Heart left ventricle (tissue), 16 donors: ENCODE measurements around the gene BRD3OS. TPM values are rescaled to one million over a fixed set of nuclear protein-coding genes. Genes with fewer than 3 reads are reported as not detected.
"Not testable (repeated sequence)": the region's sequence is repeated elsewhere in the genome, so short reads cannot be mapped to it uniquely, and the experiment has no call there.

Source experiments
- ATAC-seq, 4 donors: fragments of 200-7000 bp; cut with Tn5 transposase; one replicate each; pipeline ENCODE4 v1.9.1; 2020 to 2022; ENCODE audit warnings: moderate library complexity in 4 of 4, mild to moderate bottlenecking in 3 of 4, moderate number of reproducible peaks in 1 of 4
- DNase-seq, 5 donors: peaks; one replicate each; pipeline ENCODE4 v3.0.0-alpha.2; 2020
- H3K27ac ChIP-seq, 12 donors: fragments of 200-600 bp; sonication (generic) in 4 of 12; one replicate each; pipeline versions ENCODE4 v1.5.0 to v1.8.0; 2016 to 2022; ENCODE audit warnings: mild to moderate bottlenecking in 2 of 12
- H3K27me3 ChIP-seq, 9 donors: fragments of 200-600 bp; sonication (generic) in 2 of 9; one replicate each; pipeline versions ENCODE4 v1.5.1 to v1.8.0; 2016 to 2022; ENCODE audit warnings: mild to moderate bottlenecking in 3 of 9
- H3K36me3 ChIP-seq, 9 donors: fragments of 200-600 bp; sonication (generic) in 2 of 9; one replicate each; pipeline versions ENCODE4 v1.5.0 to v1.8.0; 2018 to 2022; ENCODE audit warnings: mild to moderate bottlenecking in 2 of 9
- H3K4me1 ChIP-seq, 12 donors: fragments of 200-600 bp; sonication (generic) in 4 of 12; one replicate each; pipeline versions ENCODE4 v1.5.0 to v1.8.0; 2016 to 2022; ENCODE audit warnings: mild to moderate bottlenecking in 3 of 12
- H3K4me3 ChIP-seq, 12 donors: fragments of 200-600 bp; sonication (generic) in 4 of 12; one replicate each; pipeline versions ENCODE4 v1.5.0 to v1.8.0; 2017 to 2022; ENCODE audit warnings: mild to moderate bottlenecking in 9 of 12, moderate library complexity in 4 of 12
- H3K9me3 ChIP-seq, 12 donors: fragments of 200-600 bp; sonication (generic) in 4 of 12; one replicate each; pipeline versions ENCODE4 v1.5.0 to v1.8.0; 2016 to 2022; ENCODE audit warnings: mild to moderate bottlenecking in 1 of 12
- POLR2A ChIP-seq, 2 donors: fragments of 450-650 bp; IDR thresholded peaks; one replicate each; pipeline ENCODE4 v1.6.1; 2017; ENCODE audit warnings: antibody characterized with exemption in 2 of 2, mild to moderate bottlenecking in 2 of 2, moderate library complexity in 2 of 2
- WGBS, 4 donors: extraction: QIAGEN DNeasy Blood & Tissue Kit in 2 of 4; methylation state at CpG; one replicate each; pipeline versions ENCODE4 v1.1.5 to v1.1.7; 2013 to 2018; 5-methylcytosine and 5-hydroxymethylcytosine counted together
- intact Hi-C, 10 donors: fragments of 100-400 bp; cut with DNase I; formaldehyde crosslinking; loops; one replicate each; pipeline versions ENCODE4 v1.11.1 to v1.14.2; 2022
- polyA plus RNA-seq, 2 donors: library from polyadenylated mRNA; stranded (reverse); fragments of 200-250 nt; gene quantifications; one replicate each; pipeline ENCODE4 v1.2.3, GENCODE V29; 2013
- total RNA-seq, 9 donors: library from RNA; depleted of rRNA in 2 of 9; stranded (reverse); fragments of >200 nt in 2 of 9; fragmentation: NEBNext Ultra II Directional in 3 of 9; extraction: Animal tissue kit (Norgen Biotek cat#: 25700) in 3 of 9; gene quantifications; one replicate each; pipeline versions ENCODE4 v1.1.0 to v1.2.4, GENCODE V29; 2016 to 2023
- TF ChIP-seq, protein P1 (sequence below), 12 donors: fragments of 200-600 bp; sonication (generic) in 4 of 12; IDR thresholded peaks; one replicate each; pipeline versions ENCODE4 v1.5.0 to v1.8.0; 2018 to 2022; ENCODE audit warnings: antibody characterized with exemption in 12 of 12, mild to moderate bottlenecking in 5 of 12
- donor health status: ischemic (EF 13 %, LVEDD 7.1; RV severe dilation, severe dysfunction).
- donor health status: healthy with polysubstance abuse.
- donor health status: DM: no; HTN: yes; CAD: no.
- donor health status: DM: no; HTN: no; CAD: no.
- donor health status: ischemic (EF 25% LVEDD 6.9; RV normal size, moderate dysfunction).
- donor health status: ischemic (EF 25% LVEDD 5.7; RV mildly dilated, moderate dysfunction).
- donor health status: healthy.
- donor health status: DM: yes; HTN: yes; CAD: no.
- donor health status: ischemic (EF 35%, LVEDD 5.7; RV mildly dilated, moderate dysfunction).
- donor health status: nonischemic (EF 11% LVEDD 7.7; RV severe dilation, severe dysfunction).
- donor health status: DM: yes; HTN: yes; CAD: no.
- donor health status: PGD.
- donor health status: ischemic (EF 29% LVEDD 5.4; RV normal size, mild dysfunction).
- donor health status: nonischemic (EF 23%, LVEDD 6.1; RV moderate dilation, normal function).

BRD3OS gene
- total and polyA plus RNA-seq, 11 donors = 1.8 to 13.8 (median 8.9) TPM

DNA sequence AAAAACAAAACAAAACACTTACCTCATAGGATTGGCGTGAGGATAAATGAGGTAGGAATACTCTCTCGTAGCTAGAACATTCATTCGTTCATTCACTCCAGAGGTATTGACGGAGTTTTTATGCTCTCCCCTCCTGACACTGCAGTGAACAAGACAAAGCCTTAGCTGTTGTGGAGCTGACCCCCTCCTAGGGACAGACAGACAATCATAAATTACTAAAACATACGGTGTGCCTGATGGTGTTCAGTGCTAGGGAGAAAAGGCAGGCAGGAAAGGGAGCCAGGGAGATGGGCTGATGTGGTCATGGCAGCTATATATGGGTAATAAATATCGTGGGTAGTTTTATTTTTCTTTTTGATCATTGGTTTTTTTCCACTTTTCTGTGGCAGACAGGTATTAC is 48.2 kb downstream of the BRD3OS start:
- Histone ChIP-seq H3K27me3 (peaks cover 0 to 2% (median 0%) of the 10 kb centered on the region in 9 donors), H3K27ac (no peak overlapping the region), H3K9me3 (peaks cover 0 to 22% (median 5%) of the 10 kb centered on the region in 12 donors), H3K36me3 (no peaks in the 10 kb centered on the region), H3K4me1 (peaks cover 0 to 6% (median 0%) of the 10 kb centered on the region in 12 donors), H3K4me3 (no peak overlapping the region)
- no peak for ATAC-seq
- DNase-seq = no peak
- no peak for TF ChIP-seq POLR2A (IDR thresholded peaks at IDR 0.05)
- TF ChIP-seq, protein P1, sequence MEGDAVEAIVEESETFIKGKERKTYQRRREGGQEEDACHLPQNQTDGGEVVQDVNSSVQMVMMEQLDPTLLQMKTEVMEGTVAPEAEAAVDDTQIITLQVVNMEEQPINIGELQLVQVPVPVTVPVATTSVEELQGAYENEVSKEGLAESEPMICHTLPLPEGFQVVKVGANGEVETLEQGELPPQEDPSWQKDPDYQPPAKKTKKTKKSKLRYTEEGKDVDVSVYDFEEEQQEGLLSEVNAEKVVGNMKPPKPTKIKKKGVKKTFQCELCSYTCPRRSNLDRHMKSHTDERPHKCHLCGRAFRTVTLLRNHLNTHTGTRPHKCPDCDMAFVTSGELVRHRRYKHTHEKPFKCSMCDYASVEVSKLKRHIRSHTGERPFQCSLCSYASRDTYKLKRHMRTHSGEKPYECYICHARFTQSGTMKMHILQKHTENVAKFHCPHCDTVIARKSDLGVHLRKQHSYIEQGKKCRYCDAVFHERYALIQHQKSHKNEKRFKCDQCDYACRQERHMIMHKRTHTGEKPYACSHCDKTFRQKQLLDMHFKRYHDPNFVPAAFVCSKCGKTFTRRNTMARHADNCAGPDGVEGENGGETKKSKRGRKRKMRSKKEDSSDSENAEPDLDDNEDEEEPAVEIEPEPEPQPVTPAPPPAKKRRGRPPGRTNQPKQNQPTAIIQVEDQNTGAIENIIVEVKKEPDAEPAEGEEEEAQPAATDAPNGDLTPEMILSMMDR (IDR thresholded peaks at IDR 0.05) = no peak
- intact Hi-C loops = loop anchor here in 1 of 10 donors (10.0 kb wide), 1 partner anchor 61 kb away; the partner anchor contains the start of gene WDR5
- WGBS, 4 donors = 61 to 77% (median 72%) methylated on average over 6 of the region's 6 CpGs

DNA sequence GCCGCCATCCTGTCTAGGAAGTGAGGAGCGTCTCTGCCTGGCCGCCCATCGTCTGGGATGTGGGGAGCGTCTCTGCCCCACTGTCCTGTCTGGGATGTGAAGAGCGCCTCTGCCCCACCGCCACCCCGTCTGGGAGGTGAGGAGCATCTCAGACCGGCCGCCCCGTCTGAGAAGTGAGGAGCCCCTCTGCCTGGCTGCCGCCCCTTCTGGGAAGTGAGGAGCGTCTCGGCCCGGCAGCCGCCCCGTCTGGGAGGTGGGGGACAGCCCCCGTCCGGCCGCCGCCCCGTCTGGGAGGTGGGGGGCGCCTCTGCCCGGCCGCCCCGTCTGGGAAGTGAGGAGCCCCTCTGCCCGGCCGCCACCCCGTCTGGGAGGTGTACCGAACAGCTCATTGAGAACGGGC is 50.4 kb downstream of the BRD3OS start:
- not testable (repeated sequence) for H3K27ac ChIP-seq, H3K4me3 ChIP-seq, H3K4me1 ChIP-seq, DNase-seq, ATAC-seq, H3K36me3 ChIP-seq, H3K27me3 ChIP-seq
- 87 to 98% (median 91%) methylated on average over 8 to 31 of the region's 31 CpGs for WGBS, 4 donors
- peaks cover 0 to 41% (median 13%) of the 10 kb centered on the region in 12 donors for H3K9me3 ChIP-seq
- intact Hi-C loops = loop anchor here in 1 of 10 donors (10.0 kb wide), 1 partner anchor 59 kb away; the partner anchor contains the start of gene WDR5

DNA sequence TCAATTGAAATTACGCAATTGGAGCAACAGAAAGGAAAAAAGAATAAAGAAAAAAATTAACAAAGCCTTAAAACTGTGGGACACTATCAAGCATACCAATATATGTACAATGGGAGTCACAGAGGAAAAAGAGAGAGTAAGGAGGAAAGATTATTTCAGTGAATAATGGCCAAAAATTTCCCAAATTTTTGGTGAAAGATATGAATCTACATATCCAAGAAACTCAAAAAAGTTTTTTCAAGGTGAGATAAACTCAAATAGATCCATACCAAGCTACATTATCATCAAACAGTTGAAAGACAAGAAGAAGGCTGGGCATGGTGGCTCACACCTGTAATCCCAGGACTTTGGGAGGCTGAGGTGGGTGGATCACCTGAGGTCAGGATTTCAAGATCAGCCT is 51.4 kb downstream of the BRD3OS start:
- intact Hi-C loops = loop anchor here in 1 of 10 donors (10.0 kb wide), 1 partner anchor 58 kb away; the partner anchor contains the start of gene WDR5
- DNase-seq (no peak), ATAC-seq (no peak)
- no peak for TF ChIP-seq POLR2A (IDR thresholded peaks at IDR 0.05)
- TF ChIP-seq, protein P1 (IDR thresholded peaks at IDR 0.05) = no peak
- peaks cover 0 to 3% (median 0%) of the 10 kb centered on the region in 9 donors for H3K27me3 ChIP-seq
- 0 to 58% (median 24%) methylated on average over 1 of the region's 1 CpG for WGBS, 4 donors
- no peak overlapping the region for H3K4me3 ChIP-seq
- no peaks in the 10 kb centered on the region for H3K36me3 ChIP-seq
- no peak overlapping the region for H3K27ac ChIP-seq
- H3K9me3 ChIP-seq = peaks cover 0 to 41% (median 13%) of the 10 kb centered on the region in 12 donors
- no peaks in the 10 kb centered on the region for H3K4me1 ChIP-seq

Other genes with a start within 250 kb of the BRD3OS start
- gene VAV2, start 33.2 kb upstream of the BRD3OS start, total RNA-seq = 1 to 10 TPM; 3.4 to 9.9 (median 5.3) TPM
- 1 to 10 TPM; 3.3 to 6.5 TPM for gene VAV2, start 33.2 kb upstream of the BRD3OS start, polyA plus RNA-seq
- gene BRD3, start 42.5 kb downstream of the BRD3OS start, total RNA-seq = 10 to 100 TPM; 14.0 to 37.3 (median 29.3) TPM
- 10 to 100 TPM; 10.3 to 10.9 TPM for gene BRD3, start 42.5 kb downstream of the BRD3OS start, polyA plus RNA-seq
- gene WDR5, start 110.6 kb downstream of the BRD3OS start, total RNA-seq = 10 to 100 TPM; 13.1 to 23.8 (median 17.2) TPM
- 10 to 100 TPM; 12.9 to 24.7 TPM for gene WDR5, start 110.6 kb downstream of the BRD3OS start, polyA plus RNA-seq
- 100 to 1,000 TPM in 1 of 9 donors, 10 to 100 TPM in 5, not detected in 3; 17.3 to 178 (median 80.1) TPM for gene RNU6ATAC, start 139.1 kb downstream of the BRD3OS start, total RNA-seq
- not detected for gene RNU6ATAC, start 139.1 kb downstream of the BRD3OS start, polyA plus RNA-seq